ENCODE data around the gene ARID5B.

The ARID5B gene

GRCh38 chr10:62049624-62050345, 148.3 kb downstream of the ARID5B start:
- in situ Hi-C loops (cut with HindIII; ENCODE audit: low pct_unique_long_range_greater_than_20kb, low sequenced_read_pairs) = no loop called here
- no peak for DNase-seq (ENCODE audit: low read depth in 1 of 2, low spot score in 1 of 2)
- TF ChIP-seq JUND (IDR thresholded peaks at IDR 0.05; ENCODE audit: low read depth) = no peak

DNA sequence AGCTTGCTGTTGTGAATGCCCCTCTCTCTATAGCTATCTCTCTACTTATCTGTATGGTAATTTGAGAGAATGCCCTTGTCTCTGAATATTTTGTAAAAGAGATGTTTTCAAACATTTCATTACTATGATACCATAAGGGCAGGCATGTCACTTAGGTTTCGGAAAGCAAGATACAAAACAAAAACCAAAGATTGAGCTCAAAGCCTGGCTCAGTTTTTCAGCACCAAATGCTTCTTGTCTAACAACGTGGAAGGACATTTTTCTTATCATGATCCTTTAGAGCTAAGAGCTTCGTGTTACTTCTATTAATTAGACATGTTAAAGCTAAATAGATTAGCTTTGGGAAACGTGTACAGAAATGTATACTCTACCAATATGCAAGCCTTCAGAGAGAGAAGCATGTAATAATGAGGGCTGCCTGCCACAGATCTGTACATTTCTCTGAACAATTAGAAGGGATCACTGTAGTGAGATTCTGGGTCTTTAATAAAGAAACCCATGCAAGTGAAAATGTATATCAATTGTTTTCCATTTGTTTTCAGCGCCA, 148.9 kb downstream of the ARID5B start:
- DNase-seq (ENCODE audit: low read depth in 1 of 2, low spot score in 1 of 2) = no peak
- in situ Hi-C loops (cut with HindIII; ENCODE audit: low pct_unique_long_range_greater_than_20kb, low sequenced_read_pairs) = no loop called here
- no peak for TF ChIP-seq JUND (IDR thresholded peaks at IDR 0.05; ENCODE audit: low read depth)

GRCh38 chr10:62050893-62051433, 149.5 kb downstream of the ARID5B start:
- no peak for DNase-seq (ENCODE audit: low read depth in 1 of 2, low spot score in 1 of 2)
- in situ Hi-C loops (cut with HindIII; ENCODE audit: low pct_unique_long_range_greater_than_20kb, low sequenced_read_pairs) = no loop called here
- no peak for TF ChIP-seq JUND (IDR thresholded peaks at IDR 0.05; ENCODE audit: low read depth)

GRCh38 chr10:62052276-62052675, 150.8 kb downstream of the ARID5B start:
- no peak for TF ChIP-seq JUND (IDR thresholded peaks at IDR 0.05; ENCODE audit: low read depth)
- in situ Hi-C loops (cut with HindIII; ENCODE audit: low pct_unique_long_range_greater_than_20kb, low sequenced_read_pairs) = no loop called here
- no peak for DNase-seq (ENCODE audit: low read depth in 1 of 2, low spot score in 1 of 2)

- in situ Hi-C loops (cut with HindIII; ENCODE audit: low pct_unique_long_range_greater_than_20kb, low sequenced_read_pairs) = no loop called here
- no peak for TF ChIP-seq JUND (IDR thresholded peaks at IDR 0.05; ENCODE audit: low read depth)
- no peak for DNase-seq (ENCODE audit: low read depth in 1 of 2, low spot score in 1 of 2)
Observed at GRCh38 chr10:62053860-62054259, 152.4 kb downstream of the ARID5B start.

- in situ Hi-C loops (cut with HindIII; ENCODE audit: low pct_unique_long_range_greater_than_20kb, low sequenced_read_pairs) = no loop called here
- no peak for TF ChIP-seq JUND (IDR thresholded peaks at IDR 0.05; ENCODE audit: low read depth)
Observed at GRCh38 chr10:62054408-62054807, 152.9 kb downstream of the ARID5B start.

DNA sequence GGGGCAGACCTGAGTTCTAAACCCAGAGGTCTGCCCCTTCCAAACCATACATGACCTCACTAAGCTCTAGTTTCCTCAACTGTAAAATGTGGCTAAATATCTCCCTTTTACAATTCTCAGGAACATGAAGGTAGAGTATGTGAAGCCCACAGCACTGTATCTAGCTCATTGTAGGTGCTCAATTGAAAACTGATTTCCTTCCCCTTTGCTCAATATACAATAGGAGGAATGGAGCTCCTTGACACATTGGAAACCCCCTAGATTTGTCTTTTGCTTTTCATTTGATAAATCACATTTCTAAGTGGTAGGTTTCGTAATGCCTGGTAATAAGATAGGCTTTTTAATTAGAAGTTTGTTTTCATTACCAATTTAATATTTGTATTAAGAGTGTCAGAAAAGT, 153.3 kb downstream of the ARID5B start:
- in situ Hi-C loops (cut with HindIII; ENCODE audit: low pct_unique_long_range_greater_than_20kb, low sequenced_read_pairs) = no loop called here
- no peak for DNase-seq (ENCODE audit: low read depth in 1 of 2, low spot score in 1 of 2)
- no peak for TF ChIP-seq JUND (IDR thresholded peaks at IDR 0.05; ENCODE audit: low read depth)

More at GRCh38 chr10:62054408-62054807, 152.9 kb downstream of the ARID5B start:
- DNase-seq (ENCODE audit: low read depth in 1 of 2, low spot score in 1 of 2) = no peak

DNA sequence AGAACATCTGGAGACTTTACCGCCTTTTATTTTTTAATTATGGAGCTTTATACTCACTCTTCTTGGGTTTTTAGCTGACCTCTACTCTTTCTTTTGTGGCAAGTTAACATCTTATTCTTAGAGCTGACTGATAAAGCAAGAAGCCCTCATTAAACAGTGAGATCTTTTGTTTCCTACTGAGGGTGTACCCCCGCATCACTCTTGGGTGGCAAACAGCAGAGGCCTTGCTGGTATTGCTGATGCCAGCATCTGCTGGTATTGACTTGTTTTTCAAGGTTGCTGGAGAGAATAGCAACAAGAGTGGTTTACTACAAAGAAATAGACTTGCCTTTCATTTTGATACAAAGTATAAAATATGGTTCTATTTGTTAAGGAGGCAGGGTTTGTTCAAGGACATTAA, 154.7 kb downstream of the ARID5B start:
- in situ Hi-C loops (cut with HindIII; ENCODE audit: low pct_unique_long_range_greater_than_20kb, low sequenced_read_pairs) = no loop called here

GRCh38 chr10:62056698-62057097, 155.2 kb downstream of the ARID5B start:
- TF ChIP-seq JUND (IDR thresholded peaks at IDR 0.05; ENCODE audit: low read depth) = no peak

More for the DNA sequence above, 154.7 kb downstream of the ARID5B start:
- no peak for TF ChIP-seq JUND (IDR thresholded peaks at IDR 0.05; ENCODE audit: low read depth)
- no peak for DNase-seq (ENCODE audit: low read depth in 1 of 2, low spot score in 1 of 2)

GRCh38 chr10:62057359-62057758, 155.9 kb downstream of the ARID5B start:
- TF ChIP-seq JUND (IDR thresholded peaks at IDR 0.05; ENCODE audit: low read depth) = no peak
- no peak for DNase-seq (ENCODE audit: low read depth in 1 of 2, low spot score in 1 of 2)
- in situ Hi-C loops (cut with HindIII; ENCODE audit: low pct_unique_long_range_greater_than_20kb, low sequenced_read_pairs) = no loop called here

More at GRCh38 chr10:62056698-62057097, 155.2 kb downstream of the ARID5B start:
- in situ Hi-C loops (cut with HindIII; ENCODE audit: low pct_unique_long_range_greater_than_20kb, low sequenced_read_pairs) = no loop called here
- DNase-seq (ENCODE audit: low read depth in 1 of 2, low spot score in 1 of 2) = no peak

DNA sequence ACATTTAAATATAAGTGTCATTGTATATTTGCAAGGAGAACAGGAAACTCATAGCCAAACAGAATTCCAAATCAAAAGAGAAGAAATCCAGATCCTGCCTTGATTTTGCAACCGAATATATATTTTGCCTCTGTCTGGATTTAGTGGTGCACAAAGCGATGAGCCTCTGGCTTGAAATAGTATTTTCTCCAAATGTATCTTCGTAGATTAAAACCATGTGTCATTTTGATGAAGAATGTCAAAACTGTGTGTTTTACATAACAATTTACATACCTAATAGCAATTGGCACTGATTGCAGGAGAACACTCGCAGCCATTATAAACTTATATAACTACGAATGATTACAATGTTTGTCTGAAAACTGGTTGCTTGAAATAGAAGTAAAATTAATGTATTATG, 156.4 kb downstream of the ARID5B start:
- no peak for TF ChIP-seq JUND (IDR thresholded peaks at IDR 0.05; ENCODE audit: low read depth)
- in situ Hi-C loops (cut with HindIII; ENCODE audit: low pct_unique_long_range_greater_than_20kb, low sequenced_read_pairs) = no loop called here
- no peak for DNase-seq (ENCODE audit: low read depth in 1 of 2, low spot score in 1 of 2)

- DNase-seq (ENCODE audit: low read depth in 1 of 2, low spot score in 1 of 2) = no peak
- TF ChIP-seq JUND (IDR thresholded peaks at IDR 0.05; ENCODE audit: low read depth) = no peak
- in situ Hi-C loops (cut with HindIII; ENCODE audit: low pct_unique_long_range_greater_than_20kb, low sequenced_read_pairs) = no loop called here
Observed at GRCh38 chr10:62058476-62058875, 157.0 kb downstream of the ARID5B start.

DNA sequence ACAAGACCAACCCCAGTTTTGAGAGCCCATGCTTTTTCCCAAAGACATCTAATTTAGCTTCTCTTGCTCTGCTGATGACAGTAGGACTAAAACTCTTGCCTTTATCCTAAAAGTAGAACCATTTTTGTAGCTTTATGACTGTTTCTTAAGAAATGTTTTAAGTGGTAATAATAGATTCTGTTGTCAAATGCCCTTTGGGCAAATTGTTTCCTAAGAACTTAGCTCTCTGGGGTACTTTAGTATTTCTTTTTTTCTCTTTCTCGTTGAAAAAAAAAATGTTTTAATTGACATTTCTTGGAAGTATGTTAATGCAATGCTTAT, 157.4 kb downstream of the ARID5B start:
- in situ Hi-C loops (cut with HindIII; ENCODE audit: low pct_unique_long_range_greater_than_20kb, low sequenced_read_pairs) = no loop called here
- no peak for TF ChIP-seq JUND (IDR thresholded peaks at IDR 0.05; ENCODE audit: low read depth)
- DNase-seq (ENCODE audit: low read depth in 1 of 2, low spot score in 1 of 2) = no peak
